DND-41 (cell line): ENCODE measurements around the gene PTPRD.
A peak's percentile ranks its signal among the peaks of the same experiment; 100 is the strongest.
"Not testable (repeated sequence)": the region's sequence is repeated elsewhere in the genome, so short reads cannot be mapped to it uniquely, and the experiment has no call there.

ENCODE experiments used
- ATAC-seq: fragments of 200-7000 bp; cut with Tn5 transposase; 3 replicates; pipeline ENCODE4 v1.9.1; 2021; ENCODE audit warnings: low read depth; ENCODE audit not compliant: insufficient read depth
- DNase-seq: peaks from one replicate; pipeline ENCODE4 v3.0.0-alpha.2; 2020
- H2AFZ ChIP-seq: 2 replicates; pipeline ENCODE4 v1.6.0; 2012; ENCODE audit warnings: low read depth, low read length
- H3K27ac ChIP-seq: 2 replicates; pipeline ENCODE4 v1.5.1; 2012; ENCODE audit warnings: low read length, inconsistent platforms
- H3K27me3 ChIP-seq: fragments of 200-600 bp; sonication (generic); 2 replicates; pipeline ENCODE4 v1.6.0; 2012; ENCODE audit warnings: low read length, mild to moderate bottlenecking, inconsistent platforms; ENCODE audit not compliant: insufficient read depth, poor library complexity
- H3K36me3 ChIP-seq: 2 replicates; pipeline ENCODE4 v1.5.1; 2012; ENCODE audit warnings: low read length, inconsistent platforms; ENCODE audit not compliant: insufficient read depth
- H3K4me1 ChIP-seq: 2 replicates; pipeline ENCODE4 v1.5.1; 2012; ENCODE audit warnings: mild to moderate bottlenecking, low read length; ENCODE audit not compliant: insufficient read depth
- H3K4me2 ChIP-seq: 2 replicates; pipeline ENCODE4 v1.6.0; 2012; ENCODE audit warnings: mild to moderate bottlenecking, moderate library complexity, low read length, inconsistent platforms; ENCODE audit not compliant: insufficient read depth
- H3K4me3 ChIP-seq, 2 experiments: fragments of 200-600 bp in 1 of 2; shearing (Covaris generic) in 1 of 2; 2 replicates each; pipeline ENCODE4 v1.5.1; 2012 to 2016; ENCODE audit warnings: inconsistent platforms in 2 of 2, low read length in 2 of 2, mild to moderate bottlenecking in 2 of 2, low read depth in 1 of 2, moderate library complexity in 1 of 2
- H3K79me2 ChIP-seq: 2 replicates; pipeline ENCODE4 v1.6.0; 2012; ENCODE audit warnings: low read length, inconsistent platforms; ENCODE audit not compliant: insufficient read depth
- H3K9ac ChIP-seq: 2 replicates; pipeline ENCODE4 v1.6.0; 2012; ENCODE audit warnings: low read depth, mild to moderate bottlenecking, inconsistent platforms, low read length, moderate library complexity
- H3K9me3 ChIP-seq: 2 replicates; pipeline ENCODE4 v1.5.1; 2012; ENCODE audit warnings: low read length, moderate library complexity, mild to moderate bottlenecking, inconsistent platforms; ENCODE audit not compliant: insufficient read depth, severe bottlenecking
- H4K20me1 ChIP-seq: 2 replicates; pipeline ENCODE4 v1.6.0; 2012; ENCODE audit warnings: low read length; ENCODE audit not compliant: insufficient read depth
- CTCF ChIP-seq: IDR thresholded peaks from 2 replicates; pipeline ENCODE4 v1.5.1; 2012; ENCODE audit warnings: borderline replicate concordance, low read length, moderate library complexity, mild to moderate bottlenecking; ENCODE audit not compliant: poor library complexity, severe bottlenecking; ENCODE audit errors: extremely low read depth
- EZH2 ChIP-seq: IDR thresholded peaks from 3 replicates; pipeline ENCODE4 v1.6.1; 2012; ENCODE audit warnings: borderline replicate concordance, low read depth, mild to moderate bottlenecking, moderate library complexity, low read length, inconsistent platforms; ENCODE audit not compliant: severe bottlenecking

PTPRD gene

GRCh38 chr9:9319007-9319406 lies 1293.8 kb downstream of the PTPRD start:
- DNase-seq (no peak), ATAC-seq (no peak)
- H3K4me3 ChIP-seq: no peak overlapping the region
- H3K79me2 ChIP-seq: no peaks in the 10 kb centered on the region
- no peaks in the 10 kb centered on the region for H3K36me3 ChIP-seq
- no peak for TF ChIP-seq EZH2
- no peak for TF ChIP-seq CTCF
- no peaks in the 10 kb centered on the region for H3K4me1 ChIP-seq
- no peak overlapping the region for H3K27ac ChIP-seq
- H3K9me3 ChIP-seq: no peaks in the 10 kb centered on the region
- no peaks in the 10 kb centered on the region for H3K27me3 ChIP-seq
- H2AFZ ChIP-seq: no peak overlapping the region
- H4K20me1 ChIP-seq: no peaks in the 10 kb centered on the region
- H3K4me2 ChIP-seq: no peak overlapping the region
- H3K9ac ChIP-seq: no peak overlapping the region

GRCh38 chr9:9310743-9311142 lies 1302.1 kb downstream of the PTPRD start:
- H3K36me3 ChIP-seq, H4K20me1 ChIP-seq, H3K4me1 ChIP-seq, DNase-seq, H3K79me2 ChIP-seq, H3K9me3 ChIP-seq, H3K27me3 ChIP-seq, H3K4me2 ChIP-seq, H3K27ac ChIP-seq, ATAC-seq, H3K4me3 ChIP-seq, H3K9ac ChIP-seq, H2AFZ ChIP-seq: not testable (repeated sequence)

GRCh38 chr9:9305600-9305999 lies 1307.2 kb downstream of the PTPRD start:
- H3K4me3 ChIP-seq: no peak overlapping the region
- H3K36me3 ChIP-seq: no peaks in the 10 kb centered on the region
- H3K9me3 ChIP-seq: no peaks in the 10 kb centered on the region
- no peak overlapping the region for H2AFZ ChIP-seq
- no peaks in the 10 kb centered on the region for H4K20me1 ChIP-seq
- H3K27me3 ChIP-seq: no peaks in the 10 kb centered on the region
- no peak overlapping the region for H3K4me2 ChIP-seq
- no peaks in the 10 kb centered on the region for H3K4me1 ChIP-seq
- DNase-seq: no peak
- ATAC-seq: no peak
- no peak overlapping the region for H3K9ac ChIP-seq
- no peak for TF ChIP-seq EZH2
- no peak for TF ChIP-seq CTCF
- no peaks in the 10 kb centered on the region for H3K79me2 ChIP-seq
- no peak overlapping the region for H3K27ac ChIP-seq

GRCh38 chr9:9299134-9299533 lies 1313.7 kb downstream of the PTPRD start:
- TF ChIP-seq CTCF: peak; percentile 26
- TF ChIP-seq EZH2: no peak
- no peak for DNase-seq
- no peak for ATAC-seq

More at GRCh38 chr9:9299134-9299533, 1313.7 kb downstream of the PTPRD start:
- no peaks in the 10 kb centered on the region for H3K36me3 ChIP-seq
- H3K9ac ChIP-seq: no peak overlapping the region
- no peak overlapping the region for H3K4me3 ChIP-seq
- no peaks in the 10 kb centered on the region for H3K27me3 ChIP-seq
- H3K9me3 ChIP-seq: no peaks in the 10 kb centered on the region
- no peak overlapping the region for H3K27ac ChIP-seq
- H3K4me2 ChIP-seq: no peak overlapping the region
- no peak overlapping the region for H2AFZ ChIP-seq
- no peaks in the 10 kb centered on the region for H3K4me1 ChIP-seq
- no peaks in the 10 kb centered on the region for H3K79me2 ChIP-seq
- H4K20me1 ChIP-seq: no peaks in the 10 kb centered on the region
